GM15510 (cell line): Measurements from ENCODE around the gene ZCCHC7.

Experiments
- POLR2A ChIP-seq: IDR thresholded peaks from 3 replicates; pipeline ENCODE4 v1.6.1; 2011; ENCODE audit warnings: borderline replicate concordance; ENCODE audit not compliant: insufficient read length; ENCODE audit errors: extremely low read depth

Gene ZCCHC7

GRCh38 chr9:37383393-37383792 lies 263.0 kb downstream of the ZCCHC7 start:
- no peak for TF ChIP-seq POLR2A

- no peak for TF ChIP-seq POLR2A
Observed at GRCh38 chr9:37383876-37384746, 263.7 kb downstream of the ZCCHC7 start.

GRCh38 chr9:37385286-37385685 lies 264.9 kb downstream of the ZCCHC7 start:
- no peak for TF ChIP-seq POLR2A

- TF ChIP-seq POLR2A = no peak
Observed at GRCh38 chr9:37386988-37387387, 266.6 kb downstream of the ZCCHC7 start.

- TF ChIP-seq POLR2A = no peak
Observed at GRCh38 chr9:37390759-37391158, 270.4 kb downstream of the ZCCHC7 start.

- no peak for TF ChIP-seq POLR2A
Observed at GRCh38 chr9:37392272-37392671, 271.9 kb downstream of the ZCCHC7 start.

GRCh38 chr9:37395229-37395628 lies 274.9 kb downstream of the ZCCHC7 start:
- TF ChIP-seq POLR2A = no peak

- TF ChIP-seq POLR2A = no peak
Observed at GRCh38 chr9:37395663-37396062, 275.3 kb downstream of the ZCCHC7 start.

GRCh38 chr9:37398464-37399025 lies 278.2 kb downstream of the ZCCHC7 start:
- peak; percentile 27 for TF ChIP-seq POLR2A

GRCh38 chr9:37399336-37399735 lies 279.0 kb downstream of the ZCCHC7 start:
- no peak for TF ChIP-seq POLR2A

GRCh38 chr9:37404590-37404989 lies 284.2 kb downstream of the ZCCHC7 start:
- TF ChIP-seq POLR2A = no peak

- no peak for TF ChIP-seq POLR2A
Observed at GRCh38 chr9:37405350-37405749, 285.0 kb downstream of the ZCCHC7 start.

GRCh38 chr9:37405764-37406380 lies 285.5 kb downstream of the ZCCHC7 start:
- TF ChIP-seq POLR2A = no peak

- peak; percentile 32 for TF ChIP-seq POLR2A
Observed at GRCh38 chr9:37406603-37407401, 286.4 kb downstream of the ZCCHC7 start.

- TF ChIP-seq POLR2A = no peak
Observed at GRCh38 chr9:37407468-37407867, 287.1 kb downstream of the ZCCHC7 start.
